Large intestine (tissue), 3 donors: ENCODE measurements around the gene SPATA31D3. TPM values are rescaled to one million over a fixed set of nuclear protein-coding genes. Genes with fewer than 3 reads are reported as not detected.
"Not testable (repeated sequence)": the region's sequence is repeated elsewhere in the genome, so short reads cannot be mapped to it uniquely, and the experiment has no call there.

Source experiments
- DNase-seq, 2 donors: peaks; one replicate each; pipeline versions ENCODE4 v3.0.0 to v3.0.0-alpha.2; 2013
- H3K27ac ChIP-seq: one replicate; pipeline ENCODE4 v1.5.1; 2013; ENCODE audit warnings: low read length
- H3K27me3 ChIP-seq: 2 replicates; pipeline ENCODE4 v1.6.1; 2013; ENCODE audit warnings: low read length; ENCODE audit not compliant: control insufficient read depth, insufficient read depth
- H3K36me3 ChIP-seq: 2 replicates; pipeline ENCODE4 v1.6.1; 2013; ENCODE audit warnings: low read length; ENCODE audit not compliant: control insufficient read depth, insufficient read depth
- H3K4me1 ChIP-seq: one replicate; pipeline ENCODE4 v1.6.1; 2013; ENCODE audit warnings: low read length; ENCODE audit not compliant: control insufficient read depth, insufficient read depth
- H3K4me3 ChIP-seq: one replicate; pipeline ENCODE4 v1.5.1; 2013; ENCODE audit warnings: low read length
- H3K9me3 ChIP-seq: one replicate; pipeline ENCODE4 v1.6.1; 2013; ENCODE audit warnings: mild to moderate bottlenecking, low read depth, low read length, moderate library complexity; ENCODE audit not compliant: control insufficient read depth
- WGBS: methylation state at CpG from one replicate; pipeline ENCODE4 v1.1.5; 2013; ENCODE audit warnings: low lambda C conversion rate; ENCODE audit not compliant: insufficient coverage; 5-methylcytosine and 5-hydroxymethylcytosine counted together
- polyA plus RNA-seq: library from polyadenylated mRNA; unstranded; fragments of 120-200 nt; gene quantifications from one replicate; pipeline ENCODE4 v1.2.1, GENCODE V29; 2013

Gene SPATA31D3
- polyA plus RNA-seq, 1 donor = not detected

GRCh38 chr9:81928305-81928704 is 15.0 kb upstream of the SPATA31D3 start, which contains the start of gene SPATA31D4:
SPATA31D4 (plus strand) TSS chr9:81928428; CDS start chr9:81928514, 86 bp downstream.
- not testable (repeated sequence) for H3K27ac ChIP-seq, H3K27me3 ChIP-seq, H3K4me3 ChIP-seq, DNase-seq, H3K9me3 ChIP-seq, H3K36me3 ChIP-seq, H3K4me1 ChIP-seq
- no CpG with 5 or more reads among the region's 3 CpGs for WGBS

GRCh38 chr9:81930147-81930546 is 13.2 kb upstream of the SPATA31D3 start:
- H3K4me3 ChIP-seq, H3K27ac ChIP-seq: not testable (repeated sequence)
- no CpG with 5 or more reads among the region's 6 CpGs for WGBS

DNA sequence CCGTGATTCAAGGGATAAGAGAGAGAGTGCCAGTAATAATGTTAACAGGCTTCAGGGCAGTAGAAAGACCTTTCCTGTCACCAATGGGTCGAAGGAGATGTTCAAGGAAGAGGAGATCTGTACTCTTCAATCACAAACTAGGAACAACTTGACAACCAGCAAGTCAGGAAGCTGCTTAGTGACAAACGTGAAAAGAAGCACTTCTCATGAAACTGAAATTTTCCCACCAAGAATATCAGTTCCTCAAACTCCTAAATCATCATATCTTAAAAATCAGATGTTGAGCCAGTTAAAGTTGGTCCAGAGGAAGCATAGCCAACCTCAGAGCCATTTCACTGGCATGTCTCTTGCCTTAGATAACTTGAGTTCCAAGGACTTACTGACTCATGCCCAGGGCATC is 9.8 kb upstream of the SPATA31D3 start:
- H3K4me1 ChIP-seq, H3K4me3 ChIP-seq, H3K9me3 ChIP-seq, H3K27ac ChIP-seq, H3K27me3 ChIP-seq, DNase-seq, H3K36me3 ChIP-seq: not testable (repeated sequence)
- no CpG with 5 or more reads among the region's 3 CpGs for WGBS

More at GRCh38 chr9:81930147-81930546, 13.2 kb upstream of the SPATA31D3 start:
- not testable (repeated sequence) for H3K4me1 ChIP-seq, DNase-seq, H3K27me3 ChIP-seq, H3K36me3 ChIP-seq, H3K9me3 ChIP-seq

- not testable (repeated sequence) for H3K27ac ChIP-seq, H3K36me3 ChIP-seq, H3K4me3 ChIP-seq, DNase-seq, H3K27me3 ChIP-seq, H3K4me1 ChIP-seq, H3K9me3 ChIP-seq
- no CpG with 5 or more reads among the region's 3 CpGs for WGBS
Measured at GRCh38 chr9:81948650-81949049, 5.3 kb downstream of the SPATA31D3 start.

- no peaks in the 10 kb centered on the region for H3K27me3 ChIP-seq
- no peak overlapping the region for H3K27ac ChIP-seq
- no peak overlapping the region for H3K4me3 ChIP-seq
- WGBS = 100% methylated on average over 1 of the region's 1 CpG
- no peaks in the 10 kb centered on the region for H3K36me3 ChIP-seq
- H3K4me1 ChIP-seq = no peaks in the 10 kb centered on the region
- H3K9me3 ChIP-seq = no peaks in the 10 kb centered on the region
- DNase-seq = no peak
Measured at GRCh38 chr9:81953096-81953495, 9.8 kb downstream of the SPATA31D3 start.

DNA sequence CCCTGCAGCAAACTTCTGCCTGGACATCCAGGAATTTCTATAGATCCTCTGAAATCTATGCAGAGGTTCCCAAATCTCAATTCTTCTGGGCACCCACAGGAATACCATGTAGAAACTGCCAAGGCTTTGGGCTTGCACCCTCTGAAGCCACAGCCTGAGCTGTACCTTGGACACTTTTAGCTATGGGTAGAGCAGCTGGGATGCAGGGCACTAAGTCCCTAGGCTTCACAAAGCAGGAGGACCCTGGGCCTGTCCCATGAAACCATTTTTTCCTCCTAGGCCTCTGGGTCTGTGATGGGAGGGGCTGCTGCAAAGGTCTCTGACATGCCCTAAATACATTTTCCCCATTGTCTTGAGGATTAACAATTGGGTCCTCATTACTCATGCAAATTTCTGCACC is 12.3 kb downstream of the SPATA31D3 start:
- no peaks in the 10 kb centered on the region for H3K4me1 ChIP-seq
- no peak overlapping the region for H3K4me3 ChIP-seq
- H3K27ac ChIP-seq = no peak overlapping the region
- no peak for DNase-seq
- H3K27me3 ChIP-seq = no peaks in the 10 kb centered on the region
- H3K9me3 ChIP-seq = no peaks in the 10 kb centered on the region
- H3K36me3 ChIP-seq = no peaks in the 10 kb centered on the region

GRCh38 chr9:81964218-81965171 is 21.2 kb downstream of the SPATA31D3 start:
- 86% methylated on average over 1 of the region's 6 CpGs for WGBS
- Histone ChIP-seq H3K27me3 (no peaks in the 10 kb centered on the region), H3K4me1 (no peaks in the 10 kb centered on the region), H3K36me3 (no peaks in the 10 kb centered on the region), H3K9me3 (no peaks in the 10 kb centered on the region), H3K4me3 (no peak overlapping the region), H3K27ac (no peak overlapping the region)
- no peak for DNase-seq

DNA sequence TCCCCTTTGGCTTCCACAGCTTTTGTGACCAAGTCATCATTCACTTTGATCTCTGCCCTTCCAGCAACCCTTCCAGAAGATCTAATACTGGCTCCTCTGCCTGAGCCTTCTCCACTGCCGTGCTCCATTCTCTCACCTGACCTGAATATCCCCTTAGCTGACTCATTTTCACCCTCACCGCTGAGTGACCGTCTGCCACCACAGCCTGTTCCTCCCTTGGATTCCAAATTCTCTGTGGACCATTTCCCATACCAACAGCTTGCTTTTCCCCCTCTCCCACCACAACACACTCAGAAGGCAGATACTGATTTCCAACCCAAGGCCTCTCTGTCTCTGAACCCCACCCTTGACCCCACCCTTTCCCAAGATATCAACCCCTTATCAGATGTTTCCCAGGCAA is 24.7 kb downstream of the SPATA31D3 start:
- H3K4me1 ChIP-seq = no peaks in the 10 kb centered on the region
- no peak overlapping the region for H3K27ac ChIP-seq
- no peaks in the 10 kb centered on the region for H3K9me3 ChIP-seq
- H3K36me3 ChIP-seq = no peaks in the 10 kb centered on the region
- H3K27me3 ChIP-seq = no peaks in the 10 kb centered on the region
- H3K4me3 ChIP-seq = no peak overlapping the region
- DNase-seq = no peak
- WGBS = 100% methylated on average over 1 of the region's 3 CpGs

GRCh38 chr9:81969971-81970370 is 26.7 kb downstream of the SPATA31D3 start:
- no peaks in the 10 kb centered on the region for H3K9me3 ChIP-seq
- H3K36me3 ChIP-seq = no peaks in the 10 kb centered on the region
- H3K4me1 ChIP-seq = no peaks in the 10 kb centered on the region
- H3K27me3 ChIP-seq = no peaks in the 10 kb centered on the region
- H3K4me3 ChIP-seq = no peak overlapping the region
- no peak for DNase-seq
- no peak overlapping the region for H3K27ac ChIP-seq

DNA sequence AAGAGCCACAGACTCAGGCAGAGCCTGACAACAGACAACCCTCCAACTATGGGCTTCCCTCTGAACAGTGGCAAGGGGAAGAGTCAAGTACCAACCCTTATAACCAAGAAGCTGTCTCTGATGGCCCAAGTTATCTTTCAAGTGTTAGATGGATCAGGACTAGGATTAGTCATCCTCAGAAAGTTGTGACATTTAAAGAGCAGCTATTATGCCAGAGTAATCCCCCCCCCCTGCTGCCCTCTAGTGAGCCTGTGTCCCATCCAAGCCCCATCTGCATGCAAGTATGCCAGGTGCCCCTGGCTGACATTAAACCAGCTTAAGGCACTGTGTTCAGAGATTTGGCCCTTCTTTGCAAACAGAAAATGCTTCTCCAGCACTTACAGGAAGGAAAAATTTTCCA is 28.4 kb downstream of the SPATA31D3 start:
- Histone ChIP-seq H3K36me3 (no peaks in the 10 kb centered on the region), H3K4me3 (no peak overlapping the region), H3K27me3 (no peaks in the 10 kb centered on the region), H3K4me1 (no peaks in the 10 kb centered on the region), H3K27ac (no peak overlapping the region), H3K9me3 (no peaks in the 10 kb centered on the region)
- DNase-seq = no peak

DNA sequence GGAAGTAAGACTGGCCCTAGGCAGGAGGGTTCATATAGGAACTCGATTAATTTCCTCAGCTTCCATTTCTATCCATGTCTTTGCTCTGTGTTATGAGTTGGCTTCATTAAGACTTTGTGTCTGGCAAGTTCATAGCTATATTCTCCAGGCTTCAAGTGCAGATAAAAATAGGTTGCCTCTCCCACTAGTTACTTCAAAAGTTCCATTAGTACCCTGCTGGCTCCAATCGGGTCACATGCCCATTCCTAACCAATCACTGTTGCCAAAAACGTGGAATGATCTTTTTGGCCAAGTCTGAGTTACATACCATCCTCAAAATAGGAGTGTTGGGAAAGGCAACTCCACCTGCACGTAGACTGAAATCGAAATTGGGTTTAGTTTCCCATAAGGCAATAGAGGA is 31.5 kb downstream of the SPATA31D3 start:
- no peaks in the 10 kb centered on the region for H3K4me1 ChIP-seq
- no peak for DNase-seq
- WGBS = 100% methylated on average over 1 of the region's 5 CpGs
- H3K9me3 ChIP-seq = peaks cover 4% of the 10 kb centered on the region
- no peak overlapping the region for H3K4me3 ChIP-seq
- no peaks in the 10 kb centered on the region for H3K36me3 ChIP-seq
- H3K27ac ChIP-seq = no peak overlapping the region
- H3K27me3 ChIP-seq = no peaks in the 10 kb centered on the region
